ENCODE measurements around the gene KRT73. TPM values are rescaled to one million over a fixed set of nuclear protein-coding genes. Genes with fewer than 3 reads are reported as not detected.

Gene KRT73
- total RNA-seq, 1 donor from 2014 or later, result not detected

- H3K36me3 Mint-ChIP-seq, result no peaks in the 10 kb centered on the region
These were observed 43.9 kb upstream of the KRT73 start for GRCh38 chr12:52662093-52662917.

GRCh38 chr12:52661668-52662067 lies 43.3 kb upstream of the KRT73 start:
- Mint-ChIP-seq H3K36me3 (no peaks in the 10 kb centered on the region), H3K4me3 (no peak overlapping the region), H3K9me3 (no peaks in the 10 kb centered on the region), H3K4me1 (no peaks in the 10 kb centered on the region), H3K27me3 (ENCODE audit: low read depth) (peaks cover 78% of the 10 kb centered on the region), H3K27ac (no peak overlapping the region)
- no peak for TF ChIP-seq CTCF (IDR thresholded peaks at IDR 0.05; ENCODE audit: unreplicated experiment)
- no peak for DNase-seq (ENCODE audit: low spot score in 2 of 2, unreplicated experiment in 2 of 2)

More at GRCh38 chr12:52662093-52662917, 43.9 kb upstream of the KRT73 start:
- DNase-seq (ENCODE audit: low spot score in 2 of 2, unreplicated experiment in 2 of 2), result no peak
- Mint-ChIP-seq H3K4me1 (no peaks in the 10 kb centered on the region), H3K9me3 (no peaks in the 10 kb centered on the region), H3K27me3 (ENCODE audit: low read depth) (peaks cover 76% of the 10 kb centered on the region), H3K27ac (no peak overlapping the region), H3K4me3 (no peak overlapping the region)
- TF ChIP-seq CTCF (IDR thresholded peaks at IDR 0.05; ENCODE audit: unreplicated experiment), result no peak

- H3K4me3 Mint-ChIP-seq, result no peak overlapping the region
- H3K27ac Mint-ChIP-seq, result no peak overlapping the region
- H3K36me3 Mint-ChIP-seq, result no peaks in the 10 kb centered on the region
- no peak for DNase-seq (ENCODE audit: low spot score in 2 of 2, unreplicated experiment in 2 of 2)
- TF ChIP-seq CTCF (IDR thresholded peaks at IDR 0.05; ENCODE audit: unreplicated experiment), result no peak
- H3K4me1 Mint-ChIP-seq, result no peaks in the 10 kb centered on the region
- no peaks in the 10 kb centered on the region for H3K9me3 Mint-ChIP-seq
- peaks cover 76% of the 10 kb centered on the region for H3K27me3 Mint-ChIP-seq (ENCODE audit: low read depth)
These were observed 42.7 kb upstream of the KRT73 start for GRCh38 chr12:52660934-52661499.

GRCh38 chr12:52659951-52660350 lies 41.6 kb upstream of the KRT73 start:
- Mint-ChIP-seq H3K4me1 (peaks cover 4% of the 10 kb centered on the region), H3K4me3 (no peak overlapping the region), H3K27me3 (ENCODE audit: low read depth) (peaks cover 75% of the 10 kb centered on the region), H3K27ac (no peak overlapping the region), H3K36me3 (no peaks in the 10 kb centered on the region), H3K9me3 (no peaks in the 10 kb centered on the region)
- no peak for DNase-seq (ENCODE audit: low spot score in 2 of 2, unreplicated experiment in 2 of 2)
- TF ChIP-seq CTCF (IDR thresholded peaks at IDR 0.05; ENCODE audit: unreplicated experiment), result no peak

- Mint-ChIP-seq H3K4me3 (no peak overlapping the region), H3K27me3 (ENCODE audit: low read depth) (peaks cover 76% of the 10 kb centered on the region), H3K27ac (no peak overlapping the region), H3K9me3 (no peaks in the 10 kb centered on the region), H3K36me3 (no peaks in the 10 kb centered on the region), H3K4me1 (peaks cover 4% of the 10 kb centered on the region)
- TF ChIP-seq CTCF (IDR thresholded peaks at IDR 0.05; ENCODE audit: unreplicated experiment), result no peak
- DNase-seq (ENCODE audit: low spot score in 2 of 2, unreplicated experiment in 2 of 2), result no peak
These were observed 41.0 kb upstream of the KRT73 start for GRCh38 chr12:52659395-52659794.

Data from mesothelial cell of epicardium (in vitro differentiated cells).